IMR-90 (cell line): ENCODE results near the gene MATK. TPM values are rescaled to one million over a fixed set of nuclear protein-coding genes. Genes with fewer than 3 reads are reported as not detected.

Source experiments
- ATAC-seq: fragments of 200-7000 bp; cut with Tn5 transposase; 2 replicates; pipeline ENCODE4 v1.9.1; 2020; ENCODE audit warnings: low read depth, mild to moderate bottlenecking, moderate library complexity
- BruUV-seq: library from RNA; stranded (reverse); fragments of 400-500 nt; replicated peaks from 2 replicates; lab custom pipeline; 2021; lab: Mats Ljungman, UMichigan
- CTCF ChIA-PET: fragments of 300-600 bp; formaldehyde crosslinking; extraction: SDS; loops from one replicate; lab custom pipeline; 2021; ENCODE audit warnings: antibody characterized with exemption; lab: Yijun Ruan, JAX
- POLR2A ChIA-PET: fragments of 300-600 bp; sonication (Branson Sonifier 250); formaldehyde crosslinking; loops from one replicate; lab custom pipeline; 2022; ENCODE audit warnings: antibody characterized with exemption; ENCODE audit not compliant: unreplicated experiment; lab: Charles Lee
- DNase-seq: peaks from one replicate; pipeline ENCODE4 v3.0.0; 2013
- H2AFZ ChIP-seq: replicated peaks from 2 replicates; pipeline ENCODE3; 2013; ENCODE audit warnings: low read length, mild to moderate bottlenecking; ENCODE audit not compliant: poor library complexity
- H2AK5ac ChIP-seq: 2 replicates; pipeline ENCODE4 v1.6.1; 2013; ENCODE audit warnings: low read depth, low read length, inconsistent platforms
- H2AK9ac ChIP-seq: replicated peaks from 2 replicates; pipeline ENCODE3; 2013; ENCODE audit warnings: mild to moderate bottlenecking, low read depth, low read length, moderate library complexity; ENCODE audit not compliant: poor library complexity
- H2BK120ac ChIP-seq: 2 replicates; pipeline ENCODE4 v1.6.1; 2013; ENCODE audit warnings: low read depth, low read length, inconsistent platforms
- H2BK15ac ChIP-seq: 3 replicates; pipeline ENCODE4 v1.6.1; 2013; ENCODE audit warnings: low read depth, low read length, inconsistent platforms
- H2BK20ac ChIP-seq: 2 replicates; pipeline ENCODE4 v1.6.1; 2013; ENCODE audit warnings: low read depth, mild to moderate bottlenecking, inconsistent platforms, low read length, moderate library complexity
- H2BK5ac ChIP-seq: 2 replicates; pipeline ENCODE4 v1.6.1; 2013; ENCODE audit warnings: mild to moderate bottlenecking, low read depth, low read length, inconsistent platforms; ENCODE audit not compliant: poor library complexity, severe bottlenecking
- H3K14ac ChIP-seq: replicated peaks from 2 replicates; pipeline ENCODE4 v1.6.1; 2013; ENCODE audit warnings: low read depth, low read length, inconsistent platforms
- H3K18ac ChIP-seq: 2 replicates; pipeline ENCODE4 v1.6.1; 2013; ENCODE audit warnings: low read depth, low read length, control low read depth
- H3K23ac ChIP-seq: 2 replicates; pipeline ENCODE4 v1.6.1; 2013; ENCODE audit warnings: low read depth, low read length, inconsistent platforms
- H3K27ac ChIP-seq: 2 replicates; pipeline ENCODE4 v1.5.1; 2013; ENCODE audit warnings: mild to moderate bottlenecking, control low read depth, low read length; ENCODE audit not compliant: insufficient read depth
- H3K27me3 ChIP-seq: 2 replicates; pipeline ENCODE4 v1.6.1; 2013; ENCODE audit warnings: low read length; ENCODE audit not compliant: control insufficient read depth, insufficient read depth
- H3K36me3 ChIP-seq: 2 replicates; pipeline ENCODE4 v1.6.1; 2013; ENCODE audit warnings: low read length, mixed read lengths; ENCODE audit not compliant: control insufficient read depth, insufficient read depth
- H3K4ac ChIP-seq: 2 replicates; pipeline ENCODE4 v1.6.1; 2013; ENCODE audit warnings: low read depth, low read length, inconsistent platforms
- H3K4me1 ChIP-seq: 2 replicates; pipeline ENCODE4 v1.6.1; 2013; ENCODE audit warnings: low read length, mixed read lengths; ENCODE audit not compliant: control insufficient read depth, insufficient read depth
- H3K4me2 ChIP-seq: 2 replicates; pipeline ENCODE4 v1.6.1; 2013; ENCODE audit warnings: low read depth, mild to moderate bottlenecking, control low read depth, low read length, moderate library complexity
- H3K4me3 ChIP-seq: 2 replicates; pipeline ENCODE4 v1.5.1; 2013; ENCODE audit warnings: low read depth, mild to moderate bottlenecking, control low read depth, low read length, moderate library complexity; ENCODE audit not compliant: insufficient read depth
- H3K56ac ChIP-seq: 2 replicates; pipeline ENCODE4 v1.6.1; 2013; ENCODE audit warnings: low read length, inconsistent platforms; ENCODE audit not compliant: insufficient read depth; ENCODE audit errors: extremely low read depth
- H3K79me1 ChIP-seq, 2 experiments: 2 replicates each; pipeline ENCODE4 v1.6.1; 2013; ENCODE audit warnings: low read length in 2 of 2, inconsistent platforms in 1 of 2, low read depth in 1 of 2
- H3K9ac ChIP-seq: 2 replicates; pipeline ENCODE4 v1.6.1; 2013; ENCODE audit warnings: low read depth, low read length, control low read depth
- H3K9me1 ChIP-seq: 2 replicates; pipeline ENCODE4 v1.6.1; 2013; ENCODE audit warnings: low read length, inconsistent platforms; ENCODE audit not compliant: insufficient read depth
- H3K9me3 ChIP-seq: 2 replicates; pipeline ENCODE4 v1.6.1; 2013; ENCODE audit warnings: low read length; ENCODE audit not compliant: control insufficient read depth, insufficient read depth
- H4K20me1 ChIP-seq: 2 replicates; pipeline ENCODE4 v1.6.1; 2013; ENCODE audit warnings: low read length, inconsistent platforms; ENCODE audit not compliant: insufficient read depth
- H4K5ac ChIP-seq: 2 replicates; pipeline ENCODE4 v1.6.1; 2013; ENCODE audit warnings: mild to moderate bottlenecking, low read depth, low read length, control low read depth
- H4K8ac ChIP-seq, 2 experiments: 2 replicates each; pipeline ENCODE4 v1.6.1; 2013; ENCODE audit warnings: low read depth in 2 of 2, low read length in 2 of 2, control low read depth in 1 of 2, inconsistent platforms in 1 of 2
- H4K91ac ChIP-seq: 2 replicates; pipeline ENCODE4 v1.6.1; 2013; ENCODE audit warnings: low read depth, low read length, inconsistent platforms; ENCODE audit not compliant: insufficient read depth
- BHLHE40 ChIP-seq: fragments of 150-350 bp; IDR thresholded peaks from 2 replicates; pipeline ENCODE4 v1.6.1; 2016; ENCODE audit warnings: mild to moderate bottlenecking, low read depth, low read length
- CHD1 ChIP-seq: IDR thresholded peaks from 2 replicates; pipeline ENCODE4 v1.6.1; 2012; ENCODE audit warnings: low read depth, low read length, improper control_type of control experiment
- CTCF ChIP-seq: conservative IDR thresholded peaks from 2 replicates; pipeline ENCODE4 v1.5.1; 2012; ENCODE audit warnings: mild to moderate bottlenecking, low read depth, low read length, improper control_type of control experiment
- ELK1 ChIP-seq: fragments of 150-350 bp; IDR thresholded peaks from 2 replicates; pipeline ENCODE4 v1.6.1; 2016; ENCODE audit warnings: low read depth, mild to moderate bottlenecking, low read length, moderate library complexity, borderline replicate concordance
- FOS ChIP-seq: fragments of 150-350 bp; IDR thresholded peaks from 2 replicates; pipeline ENCODE4 v1.6.1; 2016; ENCODE audit warnings: low read depth, low read length
- MAFK ChIP-seq: IDR thresholded peaks from 2 replicates; pipeline ENCODE4 v1.6.1; 2012; ENCODE audit warnings: low read depth, low read length, improper control_type of control experiment
- MAZ ChIP-seq: IDR thresholded peaks from 2 replicates; pipeline ENCODE4 v1.6.1; 2012; ENCODE audit warnings: low read depth, mild to moderate bottlenecking, low read length, improper control_type of control experiment, moderate library complexity, borderline replicate concordance
- MXI1 ChIP-seq: IDR thresholded peaks from 2 replicates; pipeline ENCODE4 v1.6.1; 2012; ENCODE audit warnings: low read depth, mild to moderate bottlenecking, low read length, moderate library complexity, borderline replicate concordance
- POLR2A ChIP-seq: IDR thresholded peaks from 2 replicates; pipeline ENCODE4 v1.6.1; 2012; ENCODE audit warnings: mild to moderate bottlenecking, low read depth, low read length
- RCOR1 ChIP-seq: IDR thresholded peaks from 2 replicates; pipeline ENCODE4 v1.6.1; 2012; ENCODE audit warnings: mild to moderate bottlenecking, low read length, improper control_type of control experiment; ENCODE audit not compliant: insufficient replicate concordance
- SMC3 ChIP-seq: fragments of 150-350 bp; IDR thresholded peaks from 2 replicates; pipeline ENCODE4 v1.6.1; 2016; ENCODE audit warnings: low read depth, mild to moderate bottlenecking, antibody characterized with exemption, low read length, moderate library complexity
- USF2 ChIP-seq: fragments of 150-350 bp; IDR thresholded peaks from 2 replicates; pipeline ENCODE4 v1.6.1; 2017; ENCODE audit warnings: mild to moderate bottlenecking, antibody characterized with exemption, low read length, low read depth
- WGBS, 2 experiments: methylation state at CpG; one replicate each; pipeline versions ENCODE4 v1.1.5 to v1.1.7; 2013; ENCODE audit warnings: missing lambda C conversion rate in 2 of 2; ENCODE audit not compliant: insufficient read length in 1 of 2; ENCODE audit errors: extremely low coverage in 2 of 2; 5-methylcytosine and 5-hydroxymethylcytosine counted together
- dilution Hi-C: fragments of 300-500 bp; cut with HindIII; formaldehyde crosslinking; loops from one replicate; pipeline ENCODE4 v1.14.3; 2018; ENCODE audit warnings: low sequenced_read_pairs; ENCODE audit not compliant: unreplicated experiment
- in situ Hi-C: fragments of 300-500 bp; cut with MboI; formaldehyde crosslinking; loops from 3 replicates; pipeline ENCODE4 v1.14.3; 2019; ENCODE audit warnings: low sequenced_read_pairs, inconsistent platforms, mixed read lengths
- intact Hi-C: fragments of 100-400 bp; cut with micrococcal nuclease; formaldehyde crosslinking; loops from 2 replicates; pipeline ENCODE4 v1.10.0; 2022
- polyA plus RNA-seq, 3 experiments: library from polyadenylated mRNA; depleted of rRNA; stranded (reverse); fragments of >200 nt; gene quantifications; 2 replicates each; pipeline ENCODE4 v1.2.3, GENCODE V29; 2012; ENCODE audit warnings: low replicate concordance in 1 of 3
- total RNA-seq: library from RNA; depleted of rRNA; stranded (reverse); fragments of >200 nt; gene quantifications from 2 replicates; pipeline ENCODE4 v1.2.3, GENCODE V29; 2012

Gene MATK
- total and polyA plus RNA-seq, 2 of the 4 experiments (the other 2 are of a cell fraction), result not detected

- 82% methylated on average over 16 of the region's 53 CpGs; no CpG with 5 or more reads in 1 of the 2 experiments for WGBS, 2 experiments
- H3K9me1 ChIP-seq, result no peaks in the 10 kb centered on the region
- TF ChIP-seq MXI1, result no peak
- no peak for TF ChIP-seq SMC3
- no peak for TF ChIP-seq USF2
- TF ChIP-seq RCOR1, result no peak
- no peak for TF ChIP-seq FOS
- no peak for TF ChIP-seq BHLHE40
- TF ChIP-seq CHD1, result no peak
- TF ChIP-seq MAZ, result no peak
- TF ChIP-seq POLR2A, result no peak
- no peak for TF ChIP-seq MAFK
- no peak for TF ChIP-seq CTCF
- TF ChIP-seq ELK1, result no peak
- H3K9me3 ChIP-seq, result no peaks in the 10 kb centered on the region
- no peak overlapping the region for H3K18ac ChIP-seq
- intact Hi-C loops, result no loop called here
- CTCF ChIA-PET, result no interaction called here
- dilution Hi-C loops, result no loop called here
- 0 out of 4 replicates have a peak, but pooled peaks cover 0 to 5% of the 10 kb centered on the region in 2 experiments for H3K79me1 ChIP-seq
- no peak overlapping the region for H4K91ac ChIP-seq
- no peaks in the 10 kb centered on the region for H4K20me1 ChIP-seq
- no peak overlapping the region for H2BK5ac ChIP-seq
- H3K14ac ChIP-seq, result no peak overlapping the region
- H4K8ac ChIP-seq, result no peak overlapping the region
- no peak for ATAC-seq
- no peak overlapping the region for H4K5ac ChIP-seq
- H2AK9ac ChIP-seq, result no peak overlapping the region
- H2BK20ac ChIP-seq, result no peak overlapping the region
- in situ Hi-C loops, result no loop called here
- H3K23ac ChIP-seq, result no peak overlapping the region
- H3K9ac ChIP-seq, result no peak overlapping the region
- no peak for DNase-seq
- no peak overlapping the region for H2AK5ac ChIP-seq
- no peak overlapping the region for H3K27ac ChIP-seq
- no peak overlapping the region for H3K4ac ChIP-seq
- no peak overlapping the region for H3K56ac ChIP-seq
- POLR2A ChIA-PET, result no interaction called here
- peaks cover 23% of the 10 kb centered on the region for H3K36me3 ChIP-seq
- no TSS peak for BruUV-seq
- no peaks in the 10 kb centered on the region for H3K4me1 ChIP-seq
- H2BK15ac ChIP-seq, result no peak overlapping the region
- peaks cover 5% of the 10 kb centered on the region; the same call in 1 of the 2 replicates for H3K27me3 ChIP-seq
- no peak overlapping the region for H3K4me2 ChIP-seq
- no peak overlapping the region for H2AFZ ChIP-seq
- H2BK120ac ChIP-seq, result no peak overlapping the region
- no peak overlapping the region for H3K4me3 ChIP-seq
Observed at GRCh38 chr19:3770136-3770999, 15.8 kb downstream of the MATK start.
